GM18498 (cell line): ENCODE measurements around the gene LYVE1.

Experiments
- ATAC-seq: cut with Tn5 transposase; IDR thresholded peaks from one replicate; pipeline ENCODE4 v1.9.1; 2021; ENCODE audit warnings: mild to moderate bottlenecking, moderate library complexity; ENCODE audit not compliant: unreplicated experiment

LYVE1 gene

GRCh38 chr11:10592331-10592730 lies 23.9 kb upstream of the LYVE1 start:
- ATAC-seq, result no peak

GRCh38 chr11:10591741-10592140 lies 23.3 kb upstream of the LYVE1 start:
- no peak for ATAC-seq

- ATAC-seq, result no peak
These were observed 21.9 kb upstream of the LYVE1 start for GRCh38 chr11:10590218-10590915.

- no peak for ATAC-seq
These were observed 20.4 kb upstream of the LYVE1 start for GRCh38 chr11:10588904-10589303.

GRCh38 chr11:10587995-10588394 lies 19.5 kb upstream of the LYVE1 start:
- ATAC-seq, result no peak

GRCh38 chr11:10587388-10587787 lies 18.9 kb upstream of the LYVE1 start:
- ATAC-seq, result no peak

- no peak for ATAC-seq
These were observed 15.6 kb upstream of the LYVE1 start for GRCh38 chr11:10584071-10584501.

- no peak for ATAC-seq
These were observed 13.1 kb upstream of the LYVE1 start for GRCh38 chr11:10581481-10582019.

- no peak for ATAC-seq
These were observed 12.2 kb upstream of the LYVE1 start for GRCh38 chr11:10580623-10581022.

- no peak for ATAC-seq
These were observed 11.2 kb upstream of the LYVE1 start for GRCh38 chr11:10579700-10580099.

GRCh38 chr11:10576035-10576398 lies 7.6 kb upstream of the LYVE1 start:
- no peak for ATAC-seq

GRCh38 chr11:10575346-10576034 lies 7.0 kb upstream of the LYVE1 start:
- ATAC-seq, result no peak

GRCh38 chr11:10573556-10573955 lies 5.1 kb upstream of the LYVE1 start:
- no peak for ATAC-seq

GRCh38 chr11:10573028-10573427 lies 4.6 kb upstream of the LYVE1 start:
- no peak for ATAC-seq

- no peak for ATAC-seq
These were observed 4.1 kb upstream of the LYVE1 start for GRCh38 chr11:10572533-10572932.

GRCh38 chr11:10567446-10567845 lies 1.0 kb downstream of the LYVE1 start:
- no peak for ATAC-seq

GRCh38 chr11:10566257-10566957 lies 2.1 kb downstream of the LYVE1 start:
- no peak for ATAC-seq

GRCh38 chr11:10565493-10565892 lies 3.0 kb downstream of the LYVE1 start:
- ATAC-seq, result no peak

- no peak for ATAC-seq
These were observed 3.7 kb downstream of the LYVE1 start for GRCh38 chr11:10564696-10565318.

GRCh38 chr11:10564030-10564429 lies 4.4 kb downstream of the LYVE1 start:
- no peak for ATAC-seq

GRCh38 chr11:10561947-10562346 lies 6.5 kb downstream of the LYVE1 start:
- ATAC-seq, result no peak
